GM12801 (cell line): ENCODE measurements around the gene TAT.

ENCODE experiments used
- CTCF ChIP-seq: IDR thresholded peaks from one replicate; pipeline ENCODE4 v1.5.1; 2011; ENCODE audit warnings: control low read depth; ENCODE audit not compliant: insufficient read length; ENCODE audit errors: extremely low read depth

Gene TAT

GRCh38 chr16:71532366-71532765 lies 44.5 kb downstream of the TAT start:
- no peak for TF ChIP-seq CTCF

- no peak for TF ChIP-seq CTCF
Measured at GRCh38 chr16:71528863-71529262, 48.0 kb downstream of the TAT start.

- TF ChIP-seq CTCF = no peak
Measured at GRCh38 chr16:71528257-71528656, 48.6 kb downstream of the TAT start.

DNA sequence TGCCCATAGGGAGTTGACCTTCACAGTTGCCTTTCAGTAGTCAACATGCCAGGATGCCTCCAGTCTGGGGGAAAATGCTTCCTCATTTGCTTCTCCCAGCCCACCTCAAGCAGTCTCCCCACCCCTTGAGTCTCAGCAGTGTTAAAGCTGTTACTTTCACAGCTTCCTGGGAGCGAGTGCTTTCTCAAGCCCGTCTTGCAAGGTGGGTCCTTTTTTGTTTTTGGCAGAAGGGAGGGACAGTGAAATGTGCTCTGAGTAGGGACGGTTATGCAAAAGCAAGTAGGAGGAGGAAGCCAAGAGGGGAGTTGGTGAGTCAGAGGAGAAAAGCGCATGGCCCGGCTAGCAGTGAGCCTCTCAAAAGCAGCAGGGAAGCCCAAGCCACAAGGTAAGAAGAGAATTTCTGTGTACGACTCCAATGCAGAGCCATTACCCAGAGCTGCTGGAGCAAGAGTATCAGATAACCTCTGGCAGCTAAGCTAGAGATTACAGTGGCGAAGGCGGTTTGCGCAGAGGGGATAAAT lies 50.7 kb downstream of the TAT start, which contains the start of gene CHST4:
CHST4 (plus strand) TSS at position 316 of the 521 bp plus-strand sequence. CDS start 10,252 bp downstream, outside the sequence.
- no peak for TF ChIP-seq CTCF

DNA sequence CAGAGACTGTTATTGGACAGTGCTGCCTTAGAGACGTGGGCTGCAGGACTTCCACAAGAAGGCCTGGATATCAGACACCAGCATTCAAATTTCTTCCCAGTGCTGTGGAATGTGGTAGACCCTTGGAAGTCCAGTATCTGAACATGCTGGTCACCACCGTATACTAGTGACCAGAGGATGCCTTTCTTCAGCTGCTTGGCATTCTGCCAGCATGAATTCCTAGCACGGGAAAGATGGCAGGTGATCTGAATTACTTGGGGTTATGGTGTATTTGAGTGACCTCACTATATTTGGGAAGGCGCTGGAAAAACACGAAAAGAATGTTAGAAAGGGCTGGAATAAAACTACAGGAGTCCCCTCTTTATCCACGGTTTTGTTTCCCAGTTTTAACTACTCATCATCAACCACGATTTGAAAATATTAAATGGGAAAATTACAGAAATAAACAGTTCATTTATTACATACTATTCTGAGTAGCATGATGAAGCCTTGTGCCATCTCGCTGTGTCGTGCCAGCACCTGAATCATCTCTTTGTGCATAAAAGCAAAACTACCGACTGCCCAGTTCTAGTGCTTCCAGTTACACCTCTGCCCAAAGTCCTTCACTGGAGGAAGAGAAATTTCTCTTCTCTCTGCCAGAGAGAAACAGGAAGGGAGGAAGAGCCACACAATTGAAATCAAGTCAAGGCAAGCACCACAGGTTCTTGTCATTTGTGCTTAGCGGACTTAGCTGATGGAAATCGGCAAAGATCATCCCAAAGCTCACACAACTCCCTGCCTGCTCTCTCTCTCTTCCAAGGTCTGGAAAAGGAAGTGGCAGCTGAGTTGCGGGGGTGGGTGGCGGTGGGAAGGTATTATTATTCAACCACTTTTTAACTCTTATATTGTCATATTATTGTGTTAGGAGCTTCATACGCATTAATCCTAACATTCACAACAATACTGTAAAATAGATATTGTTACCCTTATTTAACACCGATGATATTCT lies 52.0 kb downstream of the TAT start:
- TF ChIP-seq CTCF = no peak

DNA sequence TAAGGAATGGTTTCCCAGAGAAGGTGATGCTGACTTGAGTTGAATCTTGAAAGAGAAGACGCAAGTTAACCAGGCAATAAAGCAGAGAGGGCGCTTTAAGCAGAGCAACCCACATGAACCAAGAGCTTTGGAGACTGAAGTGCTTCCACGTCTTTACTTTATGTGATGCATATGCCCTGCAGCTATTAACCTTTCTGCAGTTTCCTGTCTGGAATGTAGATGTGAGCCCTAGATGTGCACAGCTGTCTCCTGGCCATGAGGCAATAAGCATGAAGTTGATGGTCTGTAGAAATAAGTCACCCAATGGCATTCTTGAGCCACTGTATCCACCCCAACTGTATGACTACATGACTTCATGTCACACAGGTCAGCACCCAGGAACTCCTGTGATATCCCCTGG lies 56.3 kb downstream of the TAT start:
- no peak for TF ChIP-seq CTCF
